ENCODE results near the gene MYH6.

MYH6 gene

GRCh38 chr14:23361320-23361719 lies 46.8 kb downstream of the MYH6 start:
- TF ChIP-seq CTCF (conservative IDR thresholded peaks at IDR 0.05; ENCODE audit: low read depth, low read length) = no peak
- H3K4me3 ChIP-seq (ENCODE audit: low read depth, low read length) = no peak overlapping the region
- peak; percentile 42 for DNase-seq (ENCODE audit: low read depth)

DNA sequence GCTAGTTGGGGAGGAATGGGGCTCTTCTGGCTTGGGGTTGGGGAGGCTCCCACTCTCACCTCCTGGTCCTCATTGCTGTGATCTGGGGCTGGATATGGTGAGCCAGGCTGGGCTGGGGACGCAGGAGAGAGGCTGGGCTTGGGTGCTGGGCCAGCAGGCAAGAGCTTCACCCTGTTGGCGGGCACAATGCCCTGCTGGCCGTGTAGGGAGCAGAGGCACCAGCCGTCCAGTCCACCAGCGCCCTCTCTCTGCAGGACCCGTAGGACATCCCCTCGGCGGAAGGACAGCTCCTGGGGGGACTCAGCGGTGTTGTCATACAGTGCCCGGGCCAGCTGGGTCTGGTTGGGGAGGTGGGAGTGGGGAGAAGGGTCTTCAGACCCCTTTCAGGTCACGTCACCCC lies 47.6 kb downstream of the MYH6 start:
- no peak for DNase-seq (ENCODE audit: low read depth)
- no peak overlapping the region for H3K4me3 ChIP-seq (ENCODE audit: low read depth, low read length)
- no peak for TF ChIP-seq CTCF (conservative IDR thresholded peaks at IDR 0.05; ENCODE audit: low read depth, low read length)

DNA sequence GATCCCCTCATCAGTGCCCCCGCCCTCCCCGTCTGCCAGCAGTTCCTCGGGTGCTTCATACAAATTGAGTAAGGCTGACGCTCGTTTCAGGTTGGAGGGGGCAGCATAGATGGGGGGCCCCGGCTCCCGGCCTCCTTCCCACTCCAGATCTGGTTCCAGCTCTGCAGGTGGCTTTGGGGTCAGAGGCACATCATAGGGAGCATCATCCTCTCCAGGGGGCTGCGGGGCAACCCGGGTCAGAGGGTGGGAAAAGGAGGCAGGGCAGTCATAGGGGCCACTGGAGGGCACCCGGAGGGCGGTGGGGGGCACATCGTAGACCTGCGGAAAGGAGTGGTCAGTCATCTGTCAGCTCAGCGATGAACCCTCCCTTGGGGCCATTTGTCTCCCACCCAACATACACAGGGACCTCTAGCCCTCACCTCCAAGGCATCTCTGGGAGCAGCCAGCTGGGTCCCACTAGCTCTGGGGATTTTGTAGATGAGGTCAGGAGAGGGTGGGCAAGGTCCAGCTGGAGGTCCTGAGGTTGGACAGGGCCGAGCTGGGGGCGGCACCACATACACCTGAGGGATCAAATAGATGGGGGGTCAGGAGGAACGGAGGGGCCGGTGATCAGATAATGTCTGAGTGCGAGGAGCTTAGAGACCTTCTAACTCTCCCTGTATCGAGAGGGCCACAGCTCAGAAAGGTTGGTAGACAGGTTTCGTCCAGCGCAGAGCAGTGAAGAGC lies 48.2 kb downstream of the MYH6 start:
- TF ChIP-seq CTCF (conservative IDR thresholded peaks at IDR 0.05; ENCODE audit: low read depth, low read length) = no peak
- no peak overlapping the region for H3K4me3 ChIP-seq (ENCODE audit: low read depth, low read length)
- DNase-seq (ENCODE audit: low read depth) = no peak

DNA sequence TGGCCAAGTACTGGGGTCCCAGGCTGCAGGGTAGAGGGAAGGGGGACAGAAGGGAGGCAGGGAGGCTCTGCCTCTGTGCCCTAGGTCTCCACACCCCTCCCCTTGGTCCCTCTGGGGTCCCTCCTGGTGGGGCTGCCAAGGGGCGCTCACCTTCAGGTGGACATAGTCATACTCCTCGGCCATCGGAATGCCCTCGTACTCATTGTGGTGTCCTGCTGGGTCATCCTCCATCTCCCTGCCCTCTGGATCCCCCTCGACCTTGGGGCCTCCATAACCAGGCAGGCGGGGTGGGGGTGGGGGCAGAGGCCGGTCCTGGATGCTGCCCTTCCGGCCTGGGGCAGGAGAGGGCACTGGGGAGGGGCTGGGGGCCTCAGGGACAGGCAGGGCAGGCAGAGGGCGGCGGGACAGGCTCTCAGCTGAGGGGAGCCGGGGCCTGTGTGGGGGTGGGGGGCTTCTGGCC lies 48.9 kb downstream of the MYH6 start:
- no peak overlapping the region for H3K4me3 ChIP-seq (ENCODE audit: low read depth, low read length)
- no peak for TF ChIP-seq CTCF (conservative IDR thresholded peaks at IDR 0.05; ENCODE audit: low read depth, low read length)
- no peak for DNase-seq (ENCODE audit: low read depth)

DNA sequence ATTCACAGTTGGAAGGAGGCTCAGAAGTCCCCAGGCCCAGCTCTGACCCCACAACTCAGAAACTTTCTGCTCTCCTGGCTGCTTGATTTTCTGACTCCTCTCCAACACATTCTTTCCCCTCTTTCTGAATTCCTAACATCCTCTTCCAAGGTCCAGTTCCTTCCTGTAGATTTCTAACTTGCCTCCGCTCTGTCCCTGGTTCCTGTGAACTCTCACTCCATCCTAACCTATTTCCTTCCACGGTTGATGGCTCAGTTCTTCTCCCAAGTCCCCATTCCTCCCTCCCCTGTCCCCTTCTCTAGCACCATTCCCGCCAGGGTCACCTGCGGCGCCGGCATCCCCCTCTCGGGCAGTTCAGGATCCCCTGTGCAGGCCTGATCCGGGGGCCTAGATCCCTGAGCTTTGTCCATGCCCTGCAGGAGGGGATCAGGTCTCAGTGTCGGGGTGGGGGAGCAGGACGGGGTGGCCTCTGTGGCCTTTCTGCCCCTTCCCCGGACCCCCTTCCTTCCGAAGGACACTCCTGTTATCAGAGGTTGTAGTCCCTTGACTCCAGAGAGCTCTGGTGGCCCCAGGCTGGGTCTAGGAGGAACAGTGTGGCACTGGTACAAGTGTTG lies 49.4 kb downstream of the MYH6 start:
- DNase-seq (ENCODE audit: low read depth) = no peak
- H3K4me3 ChIP-seq (ENCODE audit: low read depth, low read length) = no peak overlapping the region
- TF ChIP-seq CTCF (conservative IDR thresholded peaks at IDR 0.05; ENCODE audit: low read depth, low read length) = no peak

DNA sequence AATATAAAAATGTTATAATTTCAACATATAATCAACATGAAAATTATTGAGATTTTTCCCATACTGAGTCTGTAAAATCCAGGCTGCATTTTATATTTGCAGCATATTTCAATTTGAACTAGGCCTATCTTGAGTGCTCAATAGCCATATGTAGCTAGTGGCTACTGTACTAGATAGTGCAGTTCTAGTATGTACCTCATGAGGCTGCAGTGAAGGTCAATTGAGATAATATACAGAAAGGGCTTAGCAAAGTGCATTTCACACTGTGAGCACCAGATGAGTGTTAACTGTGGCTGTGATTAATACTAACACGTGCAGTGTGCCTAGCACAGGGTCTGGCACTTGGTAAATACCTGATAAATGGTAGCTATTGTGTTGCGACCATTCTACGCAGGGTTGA lies 50.0 kb downstream of the MYH6 start:
- TF ChIP-seq CTCF (conservative IDR thresholded peaks at IDR 0.05; ENCODE audit: low read depth, low read length) = no peak
- DNase-seq (ENCODE audit: low read depth) = no peak
- no peak overlapping the region for H3K4me3 ChIP-seq (ENCODE audit: low read depth, low read length)

DNA sequence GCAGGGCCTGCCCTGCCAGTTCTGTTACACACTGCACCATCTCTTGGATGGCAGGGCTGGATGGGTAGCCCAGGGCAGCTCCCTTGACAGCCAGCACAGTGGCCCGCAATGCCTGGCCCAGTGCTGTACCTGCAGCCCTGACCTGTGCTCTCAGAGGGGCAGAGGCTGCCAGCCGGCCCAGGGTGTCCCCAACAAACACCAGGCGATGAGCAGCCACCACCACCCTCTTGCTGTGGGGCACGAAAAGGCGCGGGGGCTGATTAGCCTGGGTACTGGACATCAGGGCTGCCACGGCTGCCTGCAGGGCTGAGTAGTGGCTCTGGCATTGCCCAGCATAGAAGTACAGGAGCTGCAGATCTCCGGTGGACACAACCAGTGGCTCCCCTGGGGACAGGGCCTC lies 50.8 kb downstream of the MYH6 start:
- DNase-seq (ENCODE audit: low read depth) = no peak
- no peak for TF ChIP-seq CTCF (conservative IDR thresholded peaks at IDR 0.05; ENCODE audit: low read depth, low read length)

More for the DNA sequence above, 50.8 kb downstream of the MYH6 start:
- H3K4me3 ChIP-seq (ENCODE audit: low read depth, low read length) = no peak overlapping the region
